Astrocyte of the cerebellum (primary cell): Measurements from ENCODE around the gene PARD3B.

Source experiments
- DNase-seq: peaks from one replicate; pipeline ENCODE4 v3.0.0-alpha.2; 2011; ENCODE audit warnings: low read depth
- H3K4me3 ChIP-seq: 2 replicates; pipeline ENCODE4 v1.5.1; 2011; ENCODE audit warnings: mild to moderate bottlenecking, low read depth, low read length, moderate library complexity
- in situ Hi-C: cut with HindIII; loops from 2 replicates; pipeline ENCODE4 v1.10.0; 2017; ENCODE audit warnings: low sequenced_read_pairs
- TF ChIP-seq, protein P1 (sequence below): IDR thresholded peaks from 2 replicates; pipeline ENCODE4 v1.5.1; 2012; ENCODE audit warnings: low read length, low read depth, moderate library complexity, mild to moderate bottlenecking; ENCODE audit errors: missing control alignments

Gene PARD3B

DNA sequence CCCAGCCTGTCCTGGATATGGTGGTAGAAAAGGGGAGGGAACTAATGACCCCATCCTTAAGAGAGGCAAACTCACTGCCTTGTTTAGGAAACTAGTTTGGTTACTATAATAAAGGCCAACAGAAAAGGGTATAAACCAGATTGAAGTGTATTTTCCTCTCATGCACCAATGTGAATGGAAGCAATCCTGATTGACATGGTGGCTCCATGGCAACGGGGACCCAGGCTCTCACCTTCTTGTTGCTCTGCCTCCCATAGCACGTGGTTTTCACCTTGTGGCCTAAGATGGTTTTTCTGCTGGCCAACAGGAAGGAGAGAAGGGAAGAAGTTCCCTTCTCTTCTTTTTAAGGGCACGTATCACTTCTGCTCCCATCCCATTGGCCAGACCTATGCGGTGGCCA lies 1069.7 kb downstream of the PARD3B start:
- no peak for DNase-seq
- TF ChIP-seq, protein P1, sequence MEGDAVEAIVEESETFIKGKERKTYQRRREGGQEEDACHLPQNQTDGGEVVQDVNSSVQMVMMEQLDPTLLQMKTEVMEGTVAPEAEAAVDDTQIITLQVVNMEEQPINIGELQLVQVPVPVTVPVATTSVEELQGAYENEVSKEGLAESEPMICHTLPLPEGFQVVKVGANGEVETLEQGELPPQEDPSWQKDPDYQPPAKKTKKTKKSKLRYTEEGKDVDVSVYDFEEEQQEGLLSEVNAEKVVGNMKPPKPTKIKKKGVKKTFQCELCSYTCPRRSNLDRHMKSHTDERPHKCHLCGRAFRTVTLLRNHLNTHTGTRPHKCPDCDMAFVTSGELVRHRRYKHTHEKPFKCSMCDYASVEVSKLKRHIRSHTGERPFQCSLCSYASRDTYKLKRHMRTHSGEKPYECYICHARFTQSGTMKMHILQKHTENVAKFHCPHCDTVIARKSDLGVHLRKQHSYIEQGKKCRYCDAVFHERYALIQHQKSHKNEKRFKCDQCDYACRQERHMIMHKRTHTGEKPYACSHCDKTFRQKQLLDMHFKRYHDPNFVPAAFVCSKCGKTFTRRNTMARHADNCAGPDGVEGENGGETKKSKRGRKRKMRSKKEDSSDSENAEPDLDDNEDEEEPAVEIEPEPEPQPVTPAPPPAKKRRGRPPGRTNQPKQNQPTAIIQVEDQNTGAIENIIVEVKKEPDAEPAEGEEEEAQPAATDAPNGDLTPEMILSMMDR = no peak
- in situ Hi-C loops = no loop called here
- H3K4me3 ChIP-seq = no peak overlapping the region

DNA sequence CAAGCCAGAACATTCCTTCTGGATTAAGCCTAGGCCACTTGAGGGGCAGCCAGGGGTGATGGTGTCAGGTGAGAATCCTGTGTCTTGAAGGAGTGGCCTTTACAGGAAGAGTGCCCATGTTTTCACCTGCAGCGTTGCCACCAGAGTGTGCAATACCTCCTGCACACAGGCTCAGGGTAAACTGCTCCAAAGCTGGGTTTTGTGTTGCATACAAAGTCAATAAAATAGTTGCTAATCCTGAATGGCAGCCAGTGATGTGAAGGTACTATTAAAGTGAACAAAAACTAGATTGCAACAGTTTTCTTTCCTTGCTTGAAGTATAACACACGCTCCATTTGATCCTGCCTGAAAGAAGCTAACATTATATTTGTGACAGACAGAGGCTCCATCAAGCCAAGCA lies 1072.6 kb downstream of the PARD3B start:
- in situ Hi-C loops = no loop called here
- H3K4me3 ChIP-seq = no peak overlapping the region
- no peak for DNase-seq
- TF ChIP-seq, protein P1 = no peak

DNA sequence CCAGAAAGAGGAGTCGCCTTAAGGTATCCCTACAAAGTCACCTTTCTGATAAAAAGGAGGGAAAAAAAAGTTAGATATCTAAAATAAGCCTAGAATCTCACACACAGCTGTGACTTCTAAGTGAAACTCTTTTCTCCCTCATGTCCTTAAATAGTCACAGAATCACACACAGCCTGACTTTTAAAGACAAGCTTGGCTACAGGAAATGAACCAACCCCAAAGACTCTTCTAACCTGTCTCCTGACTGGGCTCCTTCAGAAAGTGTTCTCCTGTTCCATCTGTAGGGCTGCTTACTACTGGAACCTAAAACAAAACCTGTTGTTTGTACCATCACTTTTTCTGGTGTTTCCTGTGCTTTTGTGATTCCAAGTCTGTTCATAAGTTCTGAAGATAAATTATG lies 1074.3 kb downstream of the PARD3B start:
- DNase-seq = no peak
- no peak overlapping the region for H3K4me3 ChIP-seq
- TF ChIP-seq, protein P1 = no peak
- in situ Hi-C loops = no loop called here

DNA sequence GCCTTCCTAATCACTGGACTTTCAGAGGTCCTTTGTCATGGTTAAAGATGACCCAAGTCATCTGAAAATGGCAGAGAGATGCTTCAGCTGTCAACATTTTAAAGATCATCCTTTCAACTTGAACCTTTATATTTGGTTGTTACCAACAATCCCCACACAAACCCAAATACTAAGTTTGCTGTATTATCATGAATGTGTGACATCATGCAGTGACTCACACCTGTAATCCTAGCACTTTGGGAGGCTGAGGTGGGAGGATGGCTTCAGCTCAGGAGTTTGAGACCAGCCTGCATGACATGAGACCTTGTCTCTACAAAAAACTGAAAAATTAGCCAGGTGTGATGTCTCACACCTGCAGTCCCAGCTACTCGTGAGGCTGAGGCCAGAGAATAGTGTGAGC lies 1081.8 kb downstream of the PARD3B start:
- no peak for DNase-seq
- TF ChIP-seq, protein P1 = no peak
- no peak overlapping the region for H3K4me3 ChIP-seq
- in situ Hi-C loops = no loop called here

DNA sequence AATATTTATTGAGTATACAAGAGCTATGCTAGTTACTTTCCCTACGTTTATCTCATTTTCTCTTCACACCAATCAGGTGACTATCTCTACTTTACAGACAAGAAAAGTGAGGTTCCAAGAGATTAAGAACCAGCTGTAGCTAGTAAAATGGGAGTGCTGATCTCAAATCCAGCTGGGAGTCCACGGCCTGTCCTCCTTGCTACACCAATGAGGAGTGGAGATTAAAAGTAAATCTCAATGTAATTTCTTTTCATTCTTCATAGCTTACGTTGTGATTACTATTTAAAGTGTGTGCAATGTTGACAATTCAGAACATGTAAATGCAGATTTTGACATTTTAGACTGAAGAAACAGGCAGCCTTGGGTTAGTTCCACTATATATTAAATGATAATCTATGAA lies 1083.1 kb downstream of the PARD3B start:
- no peak for DNase-seq
- in situ Hi-C loops = no loop called here
- TF ChIP-seq, protein P1 = no peak
- H3K4me3 ChIP-seq = no peak overlapping the region

DNA sequence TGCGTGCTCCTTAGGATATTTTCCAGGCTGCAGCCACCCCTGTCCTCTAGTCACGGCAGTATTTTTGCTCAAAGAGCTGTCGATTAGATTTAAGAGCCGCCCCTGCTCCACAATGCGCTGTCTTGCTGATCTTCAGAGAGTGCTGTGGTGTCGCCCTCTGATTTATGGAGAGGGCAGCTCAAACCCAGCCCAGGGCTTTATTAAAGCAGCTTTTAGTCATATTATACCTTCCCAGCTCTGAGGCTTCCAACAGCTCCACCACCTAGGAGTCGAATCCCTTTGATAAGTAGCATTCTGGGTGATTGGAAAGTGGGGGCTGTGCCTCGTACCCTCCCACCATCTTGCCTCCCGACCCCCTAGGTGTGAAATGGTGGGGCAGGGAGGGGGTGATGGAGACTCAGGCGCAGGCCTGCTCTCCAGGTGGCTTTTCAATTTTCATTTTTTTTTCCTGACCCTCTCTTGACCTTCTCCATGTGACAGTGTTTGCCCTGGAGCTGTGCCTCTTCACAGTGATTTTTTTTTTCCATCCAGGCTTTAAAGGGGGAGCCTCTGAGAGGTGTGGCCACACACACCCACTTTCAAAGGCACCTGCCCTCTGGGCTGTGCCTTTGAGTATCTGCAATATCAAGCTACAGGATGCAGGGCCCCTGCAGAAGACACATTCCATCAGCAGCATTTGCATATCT lies 1084.0 kb downstream of the PARD3B start:
- in situ Hi-C loops = no loop called here
- DNase-seq = no peak
- H3K4me3 ChIP-seq = no peak overlapping the region
- TF ChIP-seq, protein P1 = no peak
